ENCODE data around the gene CYBB. TPM values are rescaled to one million over a fixed set of nuclear protein-coding genes. Genes with fewer than 3 reads are reported as not detected.

The CYBB gene
- total RNA-seq, 1 donor from 2014 or later, result 420 TPM

DNA sequence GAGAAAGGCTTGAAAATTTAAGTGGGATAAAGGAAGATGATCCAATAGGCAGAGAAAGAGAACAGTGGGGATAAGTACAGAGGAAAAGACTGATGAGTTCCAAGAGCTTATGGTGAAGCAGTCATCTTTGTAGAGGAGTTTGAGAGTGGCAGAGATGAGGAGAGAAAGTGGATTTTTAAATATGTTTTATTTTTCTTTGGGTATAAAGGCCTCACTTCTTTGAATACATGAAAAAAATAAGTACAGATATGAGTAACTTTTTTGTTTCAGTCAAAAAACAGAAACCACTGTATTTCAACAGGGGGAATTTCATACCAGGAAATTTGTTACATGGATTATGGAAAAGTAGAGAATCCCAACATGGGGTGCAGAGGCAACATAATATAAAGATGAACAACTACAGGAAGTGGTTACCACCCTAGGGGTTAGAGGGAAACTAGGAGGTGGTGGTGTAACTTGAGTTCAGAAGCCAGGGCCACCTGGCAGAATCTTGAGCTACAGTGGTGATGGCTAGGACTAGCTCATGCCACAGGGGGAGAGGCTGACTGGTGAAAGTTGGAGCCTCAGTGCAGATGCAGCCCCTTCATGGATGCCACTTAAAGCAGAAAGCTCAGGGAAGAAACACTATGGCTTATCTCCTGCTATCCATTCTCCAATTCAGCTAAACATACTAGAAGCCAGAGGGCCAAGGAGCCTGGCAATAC, 3.4 kb upstream of the CYBB start:
- H3K4me3 ChIP-seq, result no peak overlapping the region

DNA sequence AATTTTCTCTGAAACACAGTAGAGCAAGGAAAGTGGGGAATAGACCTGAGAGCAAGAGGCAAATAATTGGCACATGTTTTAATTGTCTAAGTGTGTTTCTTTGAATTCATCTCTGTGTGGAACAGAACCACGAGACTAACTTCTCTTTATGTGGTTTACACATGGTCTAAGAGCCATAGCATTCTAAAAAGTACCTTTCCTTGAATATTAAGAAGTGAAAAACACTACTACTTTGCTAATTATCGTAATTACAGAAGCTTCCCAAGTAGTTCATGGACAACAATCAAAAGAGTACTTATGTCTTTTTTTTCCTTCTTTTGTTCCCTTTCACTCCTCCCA, 2.9 kb upstream of the CYBB start:
- DNase-seq, result no peak
- no peaks in the 10 kb centered on the region for H3K4me1 ChIP-seq
- H3K4me3 ChIP-seq, result no peak overlapping the region
- ATAC-seq, result no peak
- H3K27me3 ChIP-seq (ENCODE audit: low read depth), result no peaks in the 10 kb centered on the region
- no peaks in the 10 kb centered on the region for H3K36me3 ChIP-seq
- TF ChIP-seq, protein P1, sequence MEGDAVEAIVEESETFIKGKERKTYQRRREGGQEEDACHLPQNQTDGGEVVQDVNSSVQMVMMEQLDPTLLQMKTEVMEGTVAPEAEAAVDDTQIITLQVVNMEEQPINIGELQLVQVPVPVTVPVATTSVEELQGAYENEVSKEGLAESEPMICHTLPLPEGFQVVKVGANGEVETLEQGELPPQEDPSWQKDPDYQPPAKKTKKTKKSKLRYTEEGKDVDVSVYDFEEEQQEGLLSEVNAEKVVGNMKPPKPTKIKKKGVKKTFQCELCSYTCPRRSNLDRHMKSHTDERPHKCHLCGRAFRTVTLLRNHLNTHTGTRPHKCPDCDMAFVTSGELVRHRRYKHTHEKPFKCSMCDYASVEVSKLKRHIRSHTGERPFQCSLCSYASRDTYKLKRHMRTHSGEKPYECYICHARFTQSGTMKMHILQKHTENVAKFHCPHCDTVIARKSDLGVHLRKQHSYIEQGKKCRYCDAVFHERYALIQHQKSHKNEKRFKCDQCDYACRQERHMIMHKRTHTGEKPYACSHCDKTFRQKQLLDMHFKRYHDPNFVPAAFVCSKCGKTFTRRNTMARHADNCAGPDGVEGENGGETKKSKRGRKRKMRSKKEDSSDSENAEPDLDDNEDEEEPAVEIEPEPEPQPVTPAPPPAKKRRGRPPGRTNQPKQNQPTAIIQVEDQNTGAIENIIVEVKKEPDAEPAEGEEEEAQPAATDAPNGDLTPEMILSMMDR (IDR thresholded peaks at IDR 0.05), result no peak
- intact Hi-C loops (cut with DNase I), result no loop called here
- no peak overlapping the region for H3K27ac ChIP-seq
- H3K9me3 ChIP-seq, result no peaks in the 10 kb centered on the region

More for the DNA sequence above, 3.4 kb upstream of the CYBB start:
- no peak for ATAC-seq
- DNase-seq, result no peak
- TF ChIP-seq, protein P1 (IDR thresholded peaks at IDR 0.05), result no peak
- no peak overlapping the region for H3K27ac ChIP-seq
- H3K9me3 ChIP-seq, result no peaks in the 10 kb centered on the region
- H3K36me3 ChIP-seq, result no peaks in the 10 kb centered on the region
- H3K4me1 ChIP-seq, result no peaks in the 10 kb centered on the region
- no peaks in the 10 kb centered on the region for H3K27me3 ChIP-seq (ENCODE audit: low read depth)
- intact Hi-C loops (cut with DNase I), result no loop called here

DNA sequence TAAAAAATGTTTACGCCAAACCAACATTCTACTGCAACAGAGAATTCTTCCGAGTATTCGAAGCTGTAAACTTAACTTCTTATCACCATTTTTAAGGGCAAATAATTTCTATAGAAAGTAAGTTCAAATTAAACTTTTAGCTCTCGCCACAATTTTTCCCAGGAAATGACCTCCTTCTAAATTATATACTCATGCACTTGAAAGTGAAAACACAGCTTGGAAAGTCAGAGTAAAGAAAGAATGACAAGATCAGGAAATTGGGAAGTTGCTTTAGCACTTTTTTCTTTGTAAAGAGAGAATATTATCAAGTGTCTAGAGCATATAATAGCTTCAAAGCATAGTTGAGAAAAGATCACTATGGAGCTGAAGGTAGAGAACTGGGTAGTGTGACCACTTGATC, 1.2 kb downstream of the CYBB start:
- H3K36me3 ChIP-seq, result no peaks in the 10 kb centered on the region
- TF ChIP-seq, protein P1 (IDR thresholded peaks at IDR 0.05), result no peak
- H3K27me3 ChIP-seq (ENCODE audit: low read depth), result no peaks in the 10 kb centered on the region
- H3K27ac ChIP-seq, result peak overlapping the region; percentile 38
- peak overlapping the region; percentile 35 for H3K4me3 ChIP-seq
- intact Hi-C loops (cut with DNase I), result no loop called here
- DNase-seq (no peak), ATAC-seq (no peak)
- no peaks in the 10 kb centered on the region for H3K4me1 ChIP-seq
- H3K9me3 ChIP-seq, result no peaks in the 10 kb centered on the region

DNA sequence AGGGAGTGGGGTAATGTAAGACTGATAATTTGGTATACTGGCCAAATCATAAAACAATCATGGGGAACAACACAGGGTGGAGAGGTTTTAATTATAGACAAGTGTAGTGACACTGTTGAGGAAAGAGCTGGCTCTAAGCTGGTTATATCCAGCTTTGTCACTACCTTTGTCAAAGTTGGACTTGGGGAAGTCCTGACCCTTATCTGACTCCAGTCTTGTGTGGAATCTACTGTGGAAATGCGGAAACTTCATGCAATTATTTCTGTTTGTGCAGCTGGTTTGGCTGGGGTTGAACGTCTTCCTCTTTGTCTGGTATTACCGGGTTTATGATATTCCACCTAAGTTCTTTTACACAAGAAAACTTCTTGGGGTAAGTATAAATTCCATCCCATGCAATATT, 2.0 kb downstream of the CYBB start:
- TF ChIP-seq, protein P1 (IDR thresholded peaks at IDR 0.05), result no peak
- no peaks in the 10 kb centered on the region for H3K9me3 ChIP-seq
- intact Hi-C loops (cut with DNase I), result no loop called here
- no peaks in the 10 kb centered on the region for H3K27me3 ChIP-seq (ENCODE audit: low read depth)
- H3K36me3 ChIP-seq, result no peaks in the 10 kb centered on the region
- DNase-seq, result no peak
- H3K4me1 ChIP-seq, result no peaks in the 10 kb centered on the region
- peak in 1 of 2 donors; percentile 23 for ATAC-seq
- H3K27ac ChIP-seq, result peak overlapping the region; percentile 38
- H3K4me3 ChIP-seq, result peak overlapping the region; percentile 35

DNA sequence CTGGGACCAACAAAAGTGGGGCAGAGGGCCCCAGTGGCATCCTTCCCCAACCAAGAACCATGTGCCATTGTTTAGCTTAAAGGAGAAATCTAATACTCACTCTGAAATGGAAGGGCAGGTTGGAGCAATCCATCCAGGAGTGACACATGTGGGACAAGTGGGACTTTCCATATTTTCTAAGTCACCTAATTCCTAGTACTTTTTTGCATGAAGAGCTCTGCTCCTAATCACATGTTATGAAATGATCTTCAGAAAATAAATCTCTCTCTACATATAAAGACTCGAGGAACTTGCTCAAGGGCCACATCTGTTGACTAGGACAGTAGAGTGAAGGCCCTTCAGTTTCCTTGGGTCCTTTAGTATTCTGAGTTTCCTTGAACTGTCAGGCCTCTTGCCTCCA, 2.5 kb downstream of the CYBB start:
- peak overlapping the region; percentile 23 for H3K4me3 ChIP-seq
- intact Hi-C loops (cut with DNase I), result no loop called here
- no peaks in the 10 kb centered on the region for H3K27me3 ChIP-seq (ENCODE audit: low read depth)
- no peaks in the 10 kb centered on the region for H3K9me3 ChIP-seq
- DNase-seq (no peak), ATAC-seq (no peak)
- H3K36me3 ChIP-seq, result no peaks in the 10 kb centered on the region
- H3K4me1 ChIP-seq, result no peaks in the 10 kb centered on the region
- TF ChIP-seq, protein P1 (IDR thresholded peaks at IDR 0.05), result no peak
- H3K27ac ChIP-seq, result no peak overlapping the region

Measured in lower lobe of right lung (tissue), 2 donors.